OCI-LY3 (cell line): Measurements from ENCODE around the gene ANKRD65.

Experiments
- CTCF ChIP-seq: fragments of 200-600, 300-600 bp; sonication (generic); IDR thresholded peaks from 2 replicates; pipeline ENCODE4 v1.5.1; 2014; ENCODE audit warnings: antibody characterized with exemption, low read length, low read depth
- EZH2phosphoT487 ChIP-seq: fragments of 200-600 bp; shearing (Covaris generic); IDR thresholded peaks from 2 replicates; pipeline ENCODE4 v1.6.1; 2018; ENCODE audit warnings: antibody characterized with exemption, mixed run types, low read depth

GRCh38 chr1:1415751-1416150, 5.3 kb downstream of the ANKRD65 start:
- TF ChIP-seq CTCF (no peak), EZH2phosphoT487 (no peak)
